Stimulated activated CD8-positive, alpha-beta memory T cell treated with anti-CD3 and anti-CD28 coated beads, Interleukin-2, amount 100 ng/mL, for 48 hours (primary cell): Measurements from ENCODE around the gene CGB3.

Experiments
- DNase-seq, 2 donors: peaks; one replicate each; pipeline ENCODE4 v3.0.0-alpha.2; 2020; ENCODE audit warnings: low read depth in 2 of 2

Gene CGB3

DNA sequence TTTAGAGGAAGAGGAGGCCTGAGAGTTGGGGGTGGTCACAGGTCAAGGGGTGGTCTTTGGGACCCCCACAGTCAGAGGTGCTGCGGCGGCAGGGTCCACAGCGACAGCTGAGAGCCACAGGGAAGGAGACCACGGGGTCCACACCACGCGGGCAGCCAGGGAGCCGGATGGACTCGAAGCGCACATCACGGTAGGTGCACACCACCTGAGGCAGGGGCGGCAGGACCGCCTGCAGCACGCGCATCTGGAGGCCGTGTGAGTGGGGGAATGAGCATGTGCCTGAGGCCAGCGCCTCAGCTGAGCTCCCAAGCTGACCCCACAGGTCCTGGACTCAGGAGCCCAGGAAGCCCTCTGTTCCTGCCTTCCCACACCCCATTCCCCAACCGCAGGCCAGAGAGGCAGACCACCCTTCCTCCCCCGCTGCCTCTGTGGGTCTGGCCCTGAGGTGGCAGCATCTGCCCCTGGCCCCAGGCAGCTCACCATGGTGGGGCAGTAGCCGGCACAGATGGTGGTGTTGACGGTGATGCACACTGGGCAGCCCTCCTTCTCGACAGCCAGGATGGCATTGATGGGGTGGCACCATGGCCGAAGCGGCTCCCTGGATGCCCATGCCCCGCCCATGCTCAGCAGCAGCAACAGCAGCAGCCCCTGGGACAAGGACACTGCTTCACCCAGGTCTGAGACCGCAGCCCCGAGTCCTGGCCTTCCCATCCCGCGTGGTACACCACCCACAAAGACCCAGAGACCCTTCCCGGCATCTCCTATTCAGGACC lies 7.9 kb downstream of the CGB3 start:
- DNase-seq: no peak

DNA sequence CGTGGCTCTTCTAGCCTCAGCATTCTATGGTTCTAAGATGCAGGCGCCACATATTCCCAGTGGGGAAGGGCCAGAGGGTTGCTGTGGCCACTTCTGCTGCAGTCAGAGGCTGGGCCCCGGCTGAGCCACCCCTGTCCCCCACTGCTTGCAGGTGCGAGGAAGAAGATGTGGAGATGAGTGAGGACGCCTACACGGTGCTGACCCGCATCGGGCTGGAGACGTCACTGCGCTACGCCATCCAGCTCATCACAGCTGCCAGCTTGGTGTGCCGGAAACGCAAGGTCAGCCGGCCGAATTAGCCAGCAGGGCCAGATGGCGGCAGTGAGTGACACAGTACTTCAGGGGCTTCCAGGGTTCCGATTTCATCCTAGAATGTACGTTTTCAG lies 9.3 kb downstream of the CGB3 start:
- no peak for DNase-seq

DNA sequence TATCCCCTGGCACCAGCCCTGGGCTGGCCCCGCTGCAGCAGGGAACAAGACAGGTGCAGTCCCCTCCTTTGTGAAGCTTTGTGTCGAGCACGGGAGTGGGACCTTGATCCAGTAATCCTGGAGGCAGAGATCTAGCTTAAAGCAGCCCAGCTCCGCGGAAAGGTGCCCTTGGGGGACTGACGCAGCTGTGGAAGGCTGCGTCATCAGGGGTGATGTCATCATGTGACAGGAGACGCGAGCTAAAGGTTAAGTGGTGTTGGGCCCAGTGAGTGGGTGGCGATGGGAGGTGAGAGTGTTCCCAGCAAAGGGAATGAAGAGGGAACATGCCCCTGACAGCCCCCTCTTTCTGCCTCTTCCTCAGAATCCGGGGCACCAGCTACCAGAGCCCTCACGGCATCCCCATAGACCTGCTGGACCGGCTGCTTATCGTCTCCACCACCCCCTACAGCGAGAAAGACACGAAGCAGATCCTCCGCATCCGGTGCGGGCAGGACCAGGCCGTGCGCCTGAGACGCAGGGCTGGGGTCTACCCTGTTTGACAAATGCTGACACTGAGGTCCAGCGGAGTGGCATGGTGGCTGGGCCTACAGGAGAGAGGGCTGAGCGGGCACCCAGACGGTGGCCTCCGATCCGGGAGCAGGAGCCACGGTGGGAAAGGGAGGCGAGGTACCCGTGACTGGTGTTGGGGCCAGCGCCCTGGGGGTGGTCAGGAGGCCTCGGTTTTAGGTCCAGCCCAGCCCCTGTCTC lies 9.8 kb downstream of the CGB3 start:
- DNase-seq: no peak

DNA sequence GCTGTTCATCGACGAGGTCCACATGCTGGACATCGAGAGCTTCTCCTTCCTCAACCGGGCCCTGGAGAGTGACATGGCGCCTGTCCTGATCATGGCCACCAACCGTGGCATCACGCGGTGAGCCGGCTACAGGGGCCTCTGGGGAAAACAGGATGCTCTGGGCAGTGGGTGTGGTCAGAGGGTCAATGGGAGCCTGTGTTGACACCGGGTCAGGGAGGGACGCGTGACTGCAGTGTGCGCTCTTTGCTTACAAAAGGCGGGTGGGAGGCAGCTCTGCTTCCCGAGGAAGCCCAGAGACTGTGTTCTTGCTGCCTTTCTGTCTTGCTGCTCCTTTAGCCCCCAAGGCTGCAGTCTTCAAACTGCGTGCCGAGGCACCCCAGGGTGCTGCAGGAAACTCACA lies 12.9 kb downstream of the CGB3 start:
- no peak for DNase-seq

DNA sequence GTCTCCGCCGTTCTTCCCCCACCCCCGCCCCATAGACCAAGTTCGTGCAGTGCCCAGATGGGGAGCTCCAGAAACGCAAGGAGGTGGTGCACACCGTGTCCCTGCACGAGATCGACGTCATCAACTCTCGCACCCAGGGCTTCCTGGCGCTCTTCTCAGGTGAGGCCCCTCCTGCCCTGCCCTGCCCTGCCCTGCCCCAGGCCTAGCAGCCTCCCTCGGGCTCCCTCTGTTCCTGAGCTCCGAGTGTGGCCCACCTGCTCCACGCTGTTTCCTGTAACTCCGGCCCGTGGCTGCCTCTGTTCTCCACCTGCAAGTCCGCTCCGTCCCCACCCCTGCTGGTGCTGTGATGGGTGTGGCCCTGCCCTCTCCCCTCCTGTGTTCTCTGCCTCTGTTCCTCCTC lies 13.7 kb downstream of the CGB3 start:
- no peak for DNase-seq

DNA sequence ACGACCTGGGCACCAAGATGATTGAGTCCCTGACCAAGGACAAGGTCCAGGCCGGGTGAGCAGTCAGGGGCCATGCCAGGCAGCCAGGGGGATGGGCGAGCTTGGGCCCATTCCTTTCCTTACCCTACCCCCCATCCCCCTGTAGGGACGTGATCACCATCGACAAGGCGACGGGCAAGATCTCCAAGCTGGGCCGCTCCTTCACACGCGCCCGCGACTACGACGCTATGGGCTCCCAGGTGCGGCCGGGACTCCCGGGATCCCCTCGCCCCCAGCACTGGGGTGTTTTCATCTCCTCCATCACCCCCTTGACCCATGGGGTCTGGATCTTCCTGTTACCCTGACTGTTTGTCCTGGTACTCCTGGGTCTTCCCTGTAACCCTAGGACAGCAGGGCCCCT lies 14.3 kb downstream of the CGB3 start:
- DNase-seq: no peak

DNA sequence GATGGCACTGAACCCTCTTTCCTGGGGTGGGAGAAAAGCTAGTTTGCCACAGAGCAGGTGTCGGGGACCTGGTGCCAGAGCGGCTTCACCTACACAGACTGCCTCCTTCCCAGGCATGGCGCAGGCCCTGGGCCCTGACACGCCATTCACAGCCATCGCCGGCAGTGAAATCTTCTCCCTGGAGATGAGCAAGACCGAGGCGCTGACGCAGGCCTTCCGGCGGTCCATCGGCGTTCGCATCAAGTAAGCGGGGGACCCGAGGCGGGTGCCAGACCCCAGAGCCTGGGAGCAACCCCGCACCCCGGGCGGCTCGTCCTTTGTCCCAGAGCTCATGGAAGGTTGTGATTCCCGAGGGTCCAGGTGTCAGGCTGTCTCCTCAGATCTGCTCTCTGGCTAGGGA lies 17.2 kb downstream of the CGB3 start:
- DNase-seq: no peak

DNA sequence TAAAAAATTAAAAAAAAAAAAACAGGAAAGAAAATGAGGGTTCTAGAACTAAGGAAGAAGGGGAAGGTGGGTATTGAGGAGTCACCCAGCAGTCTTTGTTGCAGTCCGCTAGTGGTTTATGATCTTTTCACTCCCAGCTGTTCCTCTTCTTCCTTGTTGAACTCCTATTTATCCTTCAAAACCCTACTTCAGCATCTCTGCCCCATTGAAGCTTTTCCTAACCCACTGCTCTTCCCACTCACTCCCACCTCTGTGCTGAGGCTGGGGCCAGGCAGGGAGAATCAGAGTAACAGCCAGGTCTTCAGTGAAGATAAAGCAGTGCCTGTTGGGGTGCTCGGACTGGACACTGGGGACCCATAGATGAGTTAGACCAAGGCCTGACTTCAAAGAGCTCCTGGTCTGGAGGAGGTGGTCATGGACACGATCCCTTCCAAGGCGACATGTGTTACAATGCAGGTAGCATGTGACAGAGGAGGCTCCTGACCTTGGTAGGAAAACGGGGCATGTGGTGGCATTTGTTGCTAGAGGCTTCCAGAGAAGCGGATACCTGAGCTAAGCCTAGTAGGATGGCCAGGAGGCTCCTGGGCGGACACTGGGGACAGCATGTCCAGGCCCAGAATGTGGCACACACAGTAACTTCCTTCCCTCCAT lies 19.0 kb downstream of the CGB3 start:
- no peak for DNase-seq

DNA sequence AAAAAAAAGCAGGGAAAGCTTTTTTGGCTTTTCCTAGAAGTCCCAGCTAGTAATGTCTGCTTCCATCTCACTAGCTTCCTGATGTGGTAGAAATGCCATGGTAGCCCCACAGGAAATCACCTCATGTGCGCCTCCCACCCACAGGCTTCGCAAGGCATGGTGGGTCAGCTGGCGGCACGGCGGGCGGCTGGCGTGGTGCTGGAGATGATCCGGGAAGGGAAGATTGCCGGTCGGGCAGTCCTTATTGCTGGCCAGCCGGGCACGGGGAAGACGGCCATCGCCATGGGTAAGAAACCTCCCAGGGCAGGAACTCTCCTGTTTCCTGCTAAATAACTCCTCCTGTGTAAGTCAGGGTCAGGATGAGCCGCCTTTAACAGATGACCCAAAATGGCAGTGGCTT lies 20.0 kb downstream of the CGB3 start:
- no peak for DNase-seq

DNA sequence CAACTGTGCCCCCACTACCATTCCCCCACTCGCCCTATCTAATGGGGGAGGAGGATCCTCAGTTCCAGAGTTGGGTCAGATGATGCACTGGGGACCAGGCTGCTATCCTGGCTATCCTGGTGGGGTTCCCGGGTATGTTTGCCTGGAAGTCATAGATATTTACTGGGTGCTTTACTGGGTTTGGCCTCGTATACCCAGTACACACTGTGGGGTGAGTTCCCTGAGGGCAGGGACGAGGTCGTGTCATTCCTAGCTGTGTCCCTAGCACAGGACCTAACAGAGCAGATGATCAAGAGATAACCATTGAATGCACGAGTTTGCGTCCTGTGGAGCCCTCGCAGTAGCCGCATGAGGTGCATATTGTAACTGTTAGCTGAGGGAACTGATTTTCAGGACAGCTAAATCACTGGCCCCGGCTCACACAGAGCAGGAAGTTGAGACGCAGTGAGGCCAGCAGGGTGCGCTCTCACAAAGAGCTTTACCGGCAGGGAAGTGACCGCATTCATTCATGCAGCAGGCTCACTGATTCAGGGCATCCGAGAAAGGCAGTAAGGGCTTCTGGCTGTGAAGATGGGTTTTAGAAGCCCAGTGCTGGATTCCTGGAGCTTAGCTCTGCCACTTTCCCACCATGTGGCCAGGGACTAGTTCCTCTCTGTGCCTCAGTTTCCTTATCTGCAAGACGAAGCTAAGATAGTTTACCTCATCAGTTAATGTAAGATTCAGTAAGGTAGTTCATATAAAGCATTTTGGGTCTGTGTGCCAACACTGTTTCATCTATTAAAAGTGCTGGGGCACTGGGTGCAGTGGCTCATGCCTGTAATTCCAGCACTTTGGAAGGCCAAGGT lies 24.4 kb downstream of the CGB3 start:
- DNase-seq: peak; percentile 49 to 55

DNA sequence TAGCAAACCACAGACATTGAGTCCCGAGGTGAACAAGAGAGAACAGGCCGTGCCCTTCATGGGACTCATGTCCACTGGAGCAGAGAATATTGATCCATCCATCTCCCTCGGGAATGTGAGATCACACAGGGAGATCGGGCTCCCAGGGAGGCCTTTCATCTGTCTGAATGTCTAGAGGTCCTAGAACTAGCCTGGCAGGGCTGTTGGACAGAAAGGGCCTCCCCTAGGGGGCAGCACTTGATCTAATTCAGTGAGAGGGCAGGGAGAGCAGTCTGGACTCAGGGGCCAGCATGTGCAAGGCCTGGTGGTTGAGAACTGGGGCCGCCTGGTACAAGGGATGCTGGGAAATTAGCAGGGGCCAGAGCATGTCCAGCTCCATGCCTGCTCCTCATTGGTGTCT lies 26.2 kb downstream of the CGB3 start:
- DNase-seq: peak; percentile 41 to 44

DNA sequence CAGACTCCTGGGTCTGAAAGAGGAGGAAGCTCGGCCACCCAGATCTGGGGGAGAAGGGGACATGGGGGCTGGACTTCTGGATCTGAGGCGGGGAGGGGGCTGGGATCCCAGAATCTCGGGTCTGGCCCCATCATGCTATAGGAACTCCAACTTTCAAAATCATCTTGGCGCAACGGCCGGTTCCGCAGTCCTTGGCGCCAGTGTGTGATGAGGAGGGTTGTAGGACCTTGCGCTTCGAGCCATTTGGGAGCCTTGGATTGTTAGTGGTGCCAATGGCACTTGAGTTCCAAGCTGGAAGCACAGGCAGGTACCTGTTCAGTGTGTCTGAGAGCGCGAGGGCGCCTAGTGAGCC lies 30.1 kb downstream of the CGB3 start:
- no peak for DNase-seq

DNA sequence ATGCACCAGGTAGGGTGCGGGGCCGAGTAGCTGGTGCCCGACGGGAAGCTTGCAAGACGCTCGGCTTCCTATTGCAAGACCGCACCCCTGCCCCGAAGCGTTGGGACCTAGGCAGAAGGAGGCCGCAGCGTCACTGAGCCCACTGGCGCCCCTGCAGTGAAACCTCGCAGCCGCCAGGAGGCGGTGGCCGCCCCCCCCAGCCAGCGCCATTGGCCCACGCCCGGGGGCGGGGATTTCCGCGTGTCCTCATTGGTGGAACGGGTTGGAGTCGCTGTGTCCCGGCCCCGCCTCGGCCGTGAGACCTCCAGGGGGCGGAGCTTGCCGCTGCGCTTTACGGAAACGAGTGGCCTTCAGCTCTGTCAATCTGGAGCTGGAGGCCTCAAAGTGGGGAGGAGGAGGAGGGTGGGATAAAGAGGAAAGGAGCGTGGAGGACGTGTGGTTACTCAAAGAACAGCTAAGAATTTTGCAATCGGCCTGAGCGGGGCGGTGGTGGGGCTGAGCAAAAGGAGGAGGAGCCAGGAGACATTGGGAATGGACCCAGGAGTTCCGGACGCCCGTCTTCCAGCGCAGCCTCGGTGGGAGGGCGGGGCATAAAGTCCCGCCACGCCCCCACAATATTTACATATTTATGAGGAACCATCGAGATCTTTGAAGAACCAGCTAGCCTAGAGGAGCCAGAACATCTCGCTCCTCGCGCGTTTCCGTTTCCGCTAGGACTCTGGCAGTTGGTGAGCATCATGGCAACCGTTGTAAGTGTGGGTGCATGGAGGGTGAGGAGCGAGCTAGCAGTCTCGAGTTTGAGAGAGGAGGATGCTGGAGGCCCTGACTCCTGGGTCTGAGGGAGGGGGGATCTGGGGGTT lies 30.7 kb downstream of the CGB3 start, which contains the start of the genes GYS1 and RUVBL2:
Gene GYS1 (minus strand): TSS at position 135 of the 860 bp plus-strand sequence. CDS start 197 bp downstream, outside the sequence.
Gene RUVBL2 (plus strand): TSS at position 713 of the 860 bp plus-strand sequence. CDS start 25 bp downstream, at position 738.
- peak; percentile 98 to 99 for DNase-seq

DNA sequence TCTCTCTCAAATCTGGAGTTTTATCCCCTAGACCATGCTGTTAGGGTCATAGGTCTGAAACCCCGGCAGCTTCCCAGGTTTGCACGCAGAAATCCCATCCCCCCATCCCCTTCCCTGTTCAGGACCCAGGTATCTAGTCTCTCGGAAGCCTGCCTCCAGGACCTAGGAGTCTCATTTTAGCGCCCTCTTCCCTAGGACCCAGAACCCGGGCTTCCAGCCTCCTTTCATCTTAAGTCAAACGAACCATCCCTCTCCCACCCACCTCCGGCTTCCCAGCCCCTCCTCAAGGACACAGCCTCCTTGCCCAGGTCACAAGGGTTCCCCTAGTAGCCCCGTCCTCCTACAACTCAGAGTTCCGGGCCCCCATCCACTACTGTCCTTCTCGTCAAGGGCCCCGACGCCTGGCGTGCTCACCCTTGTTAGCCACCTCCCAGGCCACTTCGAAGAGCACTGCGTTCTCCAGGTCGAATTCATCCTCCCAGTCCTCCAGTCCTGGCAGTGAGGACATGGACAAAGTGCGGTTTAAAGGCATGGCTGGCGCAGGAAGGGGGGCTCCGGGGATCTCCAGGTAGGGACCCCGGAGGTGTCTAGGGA lies 31.5 kb downstream of the CGB3 start:
- no peak for DNase-seq

DNA sequence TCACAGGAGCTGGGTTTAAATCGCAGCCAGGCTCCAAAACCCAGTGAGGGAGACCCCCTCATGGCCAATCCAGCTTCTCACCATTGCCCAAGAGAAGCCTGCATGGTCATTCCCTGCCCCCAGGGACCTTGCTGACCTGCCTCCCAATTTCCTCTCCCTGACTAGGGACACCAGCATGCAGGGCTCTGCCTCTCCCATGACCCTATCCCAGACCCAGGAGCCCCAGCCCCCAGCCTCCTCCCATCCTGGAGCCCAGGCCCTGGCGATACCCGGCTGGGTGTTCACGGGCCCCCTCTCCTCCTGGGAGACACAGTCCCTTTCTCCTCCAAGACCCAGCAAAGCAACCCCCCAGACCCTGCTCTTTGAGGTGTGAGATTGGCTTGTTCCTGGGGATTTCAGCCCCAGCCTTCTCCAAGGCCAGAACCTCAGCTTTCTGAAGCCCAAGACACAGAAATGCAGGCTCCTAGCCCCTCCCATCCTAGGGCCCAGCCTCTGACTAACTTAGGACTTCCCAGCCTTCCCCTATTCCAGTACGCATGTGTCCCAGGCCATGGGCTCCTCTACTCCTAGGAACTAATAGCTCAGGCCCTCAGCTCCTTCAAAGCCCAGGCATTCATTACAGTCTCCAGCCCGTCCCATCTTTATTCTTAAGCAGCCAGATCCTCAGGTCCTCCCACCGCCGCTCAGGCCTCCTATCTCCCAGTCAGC lies 32.1 kb downstream of the CGB3 start:
- DNase-seq: no peak

DNA sequence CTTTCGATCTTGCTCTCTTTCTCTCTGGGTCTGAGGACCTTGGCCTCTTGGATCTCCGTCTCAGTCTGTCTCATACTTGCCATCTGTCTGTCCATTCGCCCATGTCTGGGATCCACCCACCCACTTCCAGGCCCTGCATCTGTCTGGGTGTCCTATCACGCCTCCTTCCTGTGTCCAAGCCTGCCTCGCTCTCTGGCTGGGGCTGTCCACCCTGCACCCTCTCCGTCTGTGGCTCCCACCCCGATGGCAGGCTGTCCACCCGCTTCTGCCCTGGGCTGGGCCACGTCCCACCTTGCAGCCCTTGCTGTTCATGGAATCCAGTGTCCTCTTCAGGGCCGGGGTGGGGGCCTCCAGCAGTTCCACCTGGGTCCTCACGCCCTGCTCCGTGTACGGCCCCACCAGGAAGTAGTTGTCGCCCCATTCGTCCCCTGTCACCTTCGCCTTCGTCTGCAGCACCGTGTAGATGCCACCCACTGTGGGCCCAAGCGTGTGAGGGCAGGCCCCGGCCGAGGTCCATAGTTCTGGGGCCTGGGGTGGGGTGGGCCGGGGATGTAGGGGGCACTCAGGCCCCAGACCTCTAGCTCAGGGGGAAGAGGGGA lies 33.0 kb downstream of the CGB3 start:
- no peak for DNase-seq

DNA sequence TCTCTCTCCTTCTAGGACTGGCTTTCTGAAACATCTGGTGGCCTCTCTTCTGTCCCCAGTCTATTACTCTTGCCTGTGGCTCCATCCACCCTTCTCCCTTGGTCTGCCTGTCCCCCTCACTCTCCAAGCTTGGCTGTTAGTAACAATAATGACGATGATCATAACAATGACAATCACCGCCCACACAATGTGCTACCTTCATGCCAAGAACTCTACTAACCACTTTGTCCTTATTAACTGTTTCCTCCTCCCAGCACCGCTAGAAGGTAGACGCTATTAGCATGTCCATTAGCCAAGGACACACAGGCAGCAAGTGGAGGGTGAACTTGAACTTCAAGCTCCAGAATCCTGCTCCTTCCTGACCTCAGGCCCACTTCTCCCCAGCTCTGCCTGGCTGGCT lies 33.7 kb downstream of the CGB3 start:
- DNase-seq: no peak

DNA sequence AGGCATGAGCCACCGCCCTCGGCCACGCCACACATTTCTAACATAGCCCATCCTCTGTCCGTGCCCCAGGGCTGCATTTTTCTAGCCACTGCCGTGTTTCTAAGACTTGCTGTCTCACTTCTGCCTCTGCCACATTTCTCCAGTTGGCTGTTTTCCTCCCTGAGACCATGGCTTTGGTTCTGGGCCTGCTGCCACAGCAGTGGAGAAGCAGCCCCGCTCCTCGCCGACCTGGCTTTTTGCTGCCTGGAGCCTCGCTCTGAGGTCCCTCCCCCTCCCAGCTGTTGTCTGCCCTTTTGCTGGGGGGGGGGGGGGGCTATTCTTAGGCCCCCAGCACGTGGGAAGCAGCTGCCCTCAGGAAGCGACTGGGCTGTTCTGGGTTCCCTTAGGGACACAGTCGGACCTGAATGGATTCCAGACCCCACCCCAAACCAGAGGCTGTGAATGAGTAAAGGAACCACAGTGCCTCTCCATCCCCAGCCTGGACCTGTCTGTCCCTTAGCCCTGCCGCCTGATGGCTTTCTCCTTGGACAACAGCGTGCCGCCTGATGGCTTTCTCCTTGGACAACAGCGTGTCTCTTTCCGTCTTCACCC lies 34.3 kb downstream of the CGB3 start:
- no peak for DNase-seq

DNA sequence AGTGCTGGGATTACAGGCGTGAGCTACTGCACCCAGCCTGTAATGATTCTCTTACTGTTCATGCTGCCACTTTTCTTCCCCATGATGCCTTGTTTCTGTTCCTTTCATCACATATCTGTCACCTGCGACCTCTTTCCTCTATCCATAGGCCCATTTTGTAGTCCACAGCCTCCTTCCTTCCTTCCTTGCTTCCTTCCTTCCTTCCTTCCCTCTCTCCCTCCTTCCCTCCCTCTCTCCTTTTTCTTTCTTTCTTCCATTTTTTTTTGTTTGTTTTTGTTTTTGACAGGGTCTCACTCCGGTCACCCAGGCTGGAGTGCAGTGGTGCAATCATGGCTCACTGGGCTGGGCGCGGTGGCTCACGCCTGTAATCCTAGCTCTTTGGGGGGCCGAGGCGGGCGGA lies 35.3 kb downstream of the CGB3 start:
- DNase-seq: no peak
